GM12801 (cell line): ENCODE data around the gene SPAG7.

ENCODE experiments used
- TF ChIP-seq, protein P1 (sequence below): IDR thresholded peaks from one replicate; pipeline ENCODE4 v1.5.1; 2011; ENCODE audit warnings: control low read depth; ENCODE audit not compliant: insufficient read length; ENCODE audit errors: extremely low read depth

Gene SPAG7

DNA sequence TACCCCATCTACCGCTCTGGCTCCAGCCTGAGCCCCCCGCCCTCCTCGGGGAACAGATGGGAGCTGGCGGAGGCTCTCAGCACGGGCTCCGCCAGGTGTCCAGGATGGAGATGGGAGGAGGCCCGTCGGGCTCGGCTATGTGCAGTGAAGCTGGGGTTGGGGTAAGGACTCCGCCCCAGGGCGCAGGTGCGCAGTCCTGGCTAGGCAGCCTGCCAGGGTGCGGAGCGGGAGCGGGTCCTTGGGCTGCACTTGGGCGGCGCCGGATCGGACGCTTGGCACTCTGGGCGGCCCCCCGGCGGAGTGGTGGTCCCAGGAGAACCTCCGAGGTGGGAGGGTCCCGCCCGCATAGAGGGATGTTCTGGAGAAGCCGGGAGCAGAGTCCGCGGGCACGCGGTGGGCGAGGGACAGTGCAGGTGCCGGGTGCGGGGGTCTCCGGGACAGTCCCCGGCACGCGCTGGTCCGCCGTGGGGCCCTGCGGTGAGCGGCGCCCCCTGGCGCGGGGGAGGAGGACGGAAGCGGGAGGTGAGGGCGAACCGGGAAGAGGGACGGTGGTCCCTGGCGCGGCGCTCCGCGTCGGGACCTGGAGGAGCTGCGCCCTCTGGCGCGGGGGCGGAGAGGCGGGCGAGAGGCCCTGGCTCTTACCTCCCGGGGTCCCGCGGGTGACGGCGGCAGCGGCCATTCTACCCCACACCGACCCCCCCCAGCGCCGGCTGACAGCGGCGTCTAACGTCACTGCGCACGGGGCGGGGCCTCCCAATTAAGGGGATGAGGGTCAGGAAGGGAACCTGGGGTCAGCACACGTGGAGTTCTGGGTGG, 19.5 kb upstream of the SPAG7 start, which contains the start of gene CAMTA2:
TSS of gene CAMTA2 (minus strand) at position 725 of the 816 bp plus-strand sequence. CDS start 1,453 bp downstream, outside the sequence.
- TF ChIP-seq, protein P1, sequence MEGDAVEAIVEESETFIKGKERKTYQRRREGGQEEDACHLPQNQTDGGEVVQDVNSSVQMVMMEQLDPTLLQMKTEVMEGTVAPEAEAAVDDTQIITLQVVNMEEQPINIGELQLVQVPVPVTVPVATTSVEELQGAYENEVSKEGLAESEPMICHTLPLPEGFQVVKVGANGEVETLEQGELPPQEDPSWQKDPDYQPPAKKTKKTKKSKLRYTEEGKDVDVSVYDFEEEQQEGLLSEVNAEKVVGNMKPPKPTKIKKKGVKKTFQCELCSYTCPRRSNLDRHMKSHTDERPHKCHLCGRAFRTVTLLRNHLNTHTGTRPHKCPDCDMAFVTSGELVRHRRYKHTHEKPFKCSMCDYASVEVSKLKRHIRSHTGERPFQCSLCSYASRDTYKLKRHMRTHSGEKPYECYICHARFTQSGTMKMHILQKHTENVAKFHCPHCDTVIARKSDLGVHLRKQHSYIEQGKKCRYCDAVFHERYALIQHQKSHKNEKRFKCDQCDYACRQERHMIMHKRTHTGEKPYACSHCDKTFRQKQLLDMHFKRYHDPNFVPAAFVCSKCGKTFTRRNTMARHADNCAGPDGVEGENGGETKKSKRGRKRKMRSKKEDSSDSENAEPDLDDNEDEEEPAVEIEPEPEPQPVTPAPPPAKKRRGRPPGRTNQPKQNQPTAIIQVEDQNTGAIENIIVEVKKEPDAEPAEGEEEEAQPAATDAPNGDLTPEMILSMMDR, result no peak

DNA sequence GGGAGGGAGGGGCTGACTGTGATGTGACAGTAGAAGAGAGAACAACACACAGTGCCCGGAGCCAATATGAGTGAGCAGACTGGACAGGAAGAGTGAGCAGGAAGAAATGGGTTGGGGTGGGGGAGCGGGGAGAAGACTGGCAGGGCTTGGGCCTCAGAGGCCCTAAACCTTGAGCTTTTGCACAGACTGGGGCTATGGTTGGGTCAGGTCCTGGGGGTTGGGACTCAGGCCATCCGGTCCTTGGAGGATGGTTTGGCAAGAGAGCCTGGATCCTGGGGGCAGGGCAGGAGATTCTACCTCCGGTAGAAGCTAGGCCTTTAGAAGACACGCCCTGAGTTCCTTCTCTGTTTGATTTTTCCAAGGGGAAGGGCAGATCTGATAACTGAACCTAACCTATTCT, 18.8 kb upstream of the SPAG7 start:
- TF ChIP-seq, protein P1, result no peak

DNA sequence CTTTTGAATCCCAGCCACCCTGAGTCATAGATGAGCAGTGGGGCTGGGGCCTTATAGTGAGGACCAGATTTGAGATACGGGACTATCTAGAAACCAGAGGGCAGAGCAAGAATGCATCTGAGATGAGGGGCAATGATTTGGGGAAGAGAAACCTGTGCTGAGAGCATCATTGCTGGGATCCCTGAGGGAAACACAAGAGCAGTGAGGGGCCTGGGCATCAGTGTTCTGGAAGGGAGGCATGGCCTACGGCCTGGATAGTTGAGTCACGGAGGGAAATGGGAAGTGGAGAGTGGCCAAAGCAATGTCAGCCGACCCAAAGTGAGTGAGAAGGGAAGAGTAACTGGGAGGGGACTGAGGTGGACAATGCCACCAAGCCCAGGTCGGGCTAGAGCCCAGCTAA, 14.7 kb upstream of the SPAG7 start:
- TF ChIP-seq, protein P1, result no peak

DNA sequence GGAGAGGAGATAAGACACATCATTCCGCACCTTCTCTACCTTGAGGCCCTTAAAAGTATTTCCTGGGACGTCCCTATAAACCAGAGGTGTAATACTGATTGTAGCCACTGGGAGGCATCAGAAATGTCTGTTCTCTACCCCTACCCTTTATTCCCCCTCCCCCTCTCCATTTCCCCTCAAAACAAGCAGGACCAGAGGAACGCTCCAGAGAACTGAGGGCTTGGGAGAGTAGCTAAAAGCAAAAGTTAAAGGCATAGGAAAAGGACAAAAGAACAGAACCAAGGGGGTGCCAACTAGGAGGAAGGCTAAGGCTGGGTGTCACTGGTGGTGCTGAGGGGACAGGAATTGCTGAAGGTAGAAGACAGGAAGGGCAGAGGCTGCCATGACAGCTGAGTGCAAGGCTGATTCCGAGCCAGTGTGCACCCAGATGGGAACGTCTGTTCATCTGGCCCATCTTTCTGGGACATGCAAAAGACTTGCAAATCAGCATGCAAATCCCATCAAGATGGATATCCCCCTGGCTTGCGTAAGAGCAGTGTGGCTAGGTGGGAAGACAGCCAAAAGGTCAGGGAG, 13.1 kb upstream of the SPAG7 start:
- TF ChIP-seq, protein P1, result no peak

DNA sequence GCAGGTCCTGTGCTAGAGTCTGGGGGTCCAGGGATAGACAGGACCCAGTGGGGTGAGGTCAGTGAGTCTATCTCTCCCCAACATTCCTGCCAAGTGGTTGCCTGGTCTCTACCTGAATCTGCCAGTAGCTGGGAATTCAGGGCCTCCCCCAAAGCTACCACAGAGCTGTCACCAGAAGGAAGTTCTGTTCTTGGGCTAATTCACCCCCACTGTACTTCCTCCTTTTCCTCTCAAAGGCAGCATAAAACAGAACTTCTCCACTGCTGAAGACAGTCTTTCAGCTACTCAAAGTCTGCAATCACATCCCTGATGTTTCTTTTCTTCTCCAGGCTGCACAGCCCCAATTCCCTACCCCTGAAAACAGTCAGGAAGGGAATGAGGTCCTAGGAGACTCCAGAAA, 11.1 kb upstream of the SPAG7 start:
- TF ChIP-seq, protein P1, result no peak

DNA sequence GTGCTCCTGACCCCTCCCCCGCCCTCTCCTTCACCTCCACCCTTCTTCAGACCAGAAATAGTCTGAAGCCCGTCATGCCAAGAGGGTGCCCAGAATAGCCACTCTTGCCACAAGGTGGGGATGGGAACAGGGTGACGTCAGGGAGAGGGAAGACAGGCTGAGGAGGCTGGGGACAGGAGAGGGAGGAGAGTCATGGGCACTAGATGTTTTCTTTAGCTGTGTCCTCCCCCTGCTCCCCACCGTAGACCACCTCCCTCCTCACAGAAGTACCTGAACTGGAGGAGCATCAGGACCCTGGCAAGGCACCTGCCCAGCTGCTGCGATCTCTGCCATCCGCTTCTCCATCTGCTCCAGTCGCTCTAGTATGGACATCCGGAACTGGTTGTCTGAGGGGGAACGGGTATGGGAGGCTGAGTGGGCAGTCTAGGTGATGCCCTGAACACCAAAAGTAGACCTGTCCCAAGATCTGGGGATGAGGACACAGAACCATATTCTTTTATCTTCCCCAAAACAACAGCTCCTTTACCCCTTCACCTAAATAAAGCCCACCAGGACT, 6.6 kb upstream of the SPAG7 start:
- TF ChIP-seq, protein P1, result no peak

DNA sequence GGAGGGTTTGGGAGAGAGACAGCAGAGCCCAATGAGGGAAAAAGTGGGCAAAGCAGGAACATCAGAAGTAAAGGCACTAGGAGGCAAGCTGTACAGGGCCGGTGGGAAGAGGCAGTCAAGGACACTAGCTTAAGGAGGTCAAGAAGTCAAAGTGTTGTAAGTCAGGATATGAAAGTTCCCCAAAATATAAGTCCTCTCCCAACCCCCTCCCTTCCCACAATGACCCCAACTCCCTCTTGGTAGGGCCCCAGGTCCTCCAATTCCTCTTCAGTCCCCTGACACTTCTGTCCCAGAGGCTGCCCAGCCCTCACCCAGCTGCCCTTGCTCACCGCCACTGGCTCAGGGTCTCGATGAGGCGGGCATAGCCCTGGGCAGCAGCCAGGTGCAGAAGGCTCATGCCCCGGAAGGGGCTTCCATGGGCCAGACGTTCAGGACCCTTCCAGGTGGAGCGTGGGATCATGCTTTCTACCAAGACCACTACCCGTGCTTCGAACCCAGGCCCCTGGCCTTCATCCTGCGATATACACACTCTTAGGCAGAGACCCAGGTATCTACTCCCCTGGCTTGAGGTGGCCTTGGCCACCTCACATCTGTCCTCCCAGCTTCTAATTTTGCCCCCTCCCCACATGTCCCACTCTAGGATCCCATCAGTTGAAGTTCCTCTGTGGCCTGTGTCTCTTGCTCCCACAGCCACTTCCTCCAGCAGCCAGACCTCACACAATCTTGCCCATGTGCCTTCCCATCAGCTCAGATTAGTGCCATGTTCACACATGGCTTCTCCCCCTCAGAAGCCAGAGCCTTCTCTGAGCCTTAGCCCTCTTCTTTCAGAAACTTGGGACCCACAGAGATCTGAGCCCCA, 5.9 kb upstream of the SPAG7 start:
- TF ChIP-seq, protein P1, result no peak
